HepG2 (cell line): ENCODE data around the gene PLA2R1. TPM values are rescaled to one million over a fixed set of nuclear protein-coding genes. Genes with fewer than 3 reads are reported as not detected.

Source experiments
- ATF7-NPFF ChIP-seq: sonication (generic); formaldehyde crosslinking; IDR thresholded peaks from 2 replicates; pipeline ENCODE4 v1.8.1; 2023; ENCODE audit warnings: mild to moderate bottlenecking, low read depth, missing genetic modification reagents, moderate library complexity
- BATF2 ChIP-seq: sonication (generic); formaldehyde crosslinking; IDR thresholded peaks from 2 replicates; pipeline ENCODE4 v1.8.0; 2022; ENCODE audit warnings: mild to moderate bottlenecking, missing genetic modification reagents, moderate library complexity
- FOXA1 ChIP-seq, 2 experiments: fragments of 450-650 bp in 1 of 2; sonication (generic) in 1 of 2; formaldehyde crosslinking in 1 of 2; IDR thresholded peaks; 2 replicates each; pipeline versions ENCODE4 v1.4.0 to v1.6.1; 2016 to 2020; ENCODE audit warnings: missing genetic modification reagents in 1 of 2
- HMG20A ChIP-seq: IDR thresholded peaks from 2 replicates; pipeline ENCODE4 v1.6.1; 2016; ENCODE audit warnings: borderline replicate concordance
- HNF4G ChIP-seq, 2 experiments: sonication (generic) in 1 of 2; formaldehyde crosslinking in 1 of 2; IDR thresholded peaks; 2 replicates each; pipeline versions ENCODE4 v1.4.0 to v1.6.1; 2011 to 2020; ENCODE audit warnings: borderline replicate concordance in 2 of 2, low read depth in 2 of 2, mild to moderate bottlenecking in 2 of 2, low read length in 1 of 2, missing genetic modification reagents in 1 of 2, moderate library complexity in 1 of 2
- KDM2A ChIP-seq: sonication (generic); formaldehyde crosslinking; IDR thresholded peaks from 2 replicates; pipeline ENCODE4 v1.4.0; 2020; ENCODE audit warnings: low read depth, missing genetic modification reagents, borderline replicate concordance
- KDM5A ChIP-seq: fragments of 200-600 bp; sonication (generic); IDR thresholded peaks from 2 replicates; pipeline ENCODE4 v1.7.0; 2018; ENCODE audit warnings: antibody characterized with exemption, mild to moderate bottlenecking, low read length, borderline replicate concordance
- KLF11 ChIP-seq: IDR thresholded peaks from 2 replicates; pipeline ENCODE4 v1.6.1; 2016; ENCODE audit warnings: missing compliant biosample characterization
- SPEN ChIP-seq: sonication (generic); formaldehyde crosslinking; IDR thresholded peaks from 2 replicates; pipeline ENCODE4 v1.5.1; 2020; ENCODE audit warnings: low read depth, mild to moderate bottlenecking, missing genetic modification reagents
- TEF ChIP-seq: sonication (generic); formaldehyde crosslinking; IDR thresholded peaks from 2 replicates; pipeline ENCODE4 v1.5.0; 2020; ENCODE audit warnings: missing genetic modification reagents
- TIGD3 ChIP-seq: sonication (generic); formaldehyde crosslinking; IDR thresholded peaks from 2 replicates; pipeline ENCODE4 v1.5.1; 2020; ENCODE audit warnings: mild to moderate bottlenecking, missing genetic modification reagents, borderline replicate concordance
- ZNF253 ChIP-seq: sonication (generic); formaldehyde crosslinking; IDR thresholded peaks from 2 replicates; pipeline ENCODE4 v1.8.0; 2022; ENCODE audit warnings: mild to moderate bottlenecking, missing genetic modification reagents, borderline replicate concordance
- ZNF335 ChIP-seq: sonication (generic); formaldehyde crosslinking; IDR thresholded peaks from 2 replicates; pipeline ENCODE4 v1.4.0; 2020; ENCODE audit warnings: missing genetic modification reagents
- ZNF33A ChIP-seq: sonication (generic); formaldehyde crosslinking; IDR thresholded peaks from 2 replicates; pipeline ENCODE4 v1.5.1; 2020; ENCODE audit warnings: missing genetic modification reagents, mild to moderate bottlenecking, moderate library complexity, borderline replicate concordance
- ZNF350 ChIP-seq: sonication (generic); formaldehyde crosslinking; IDR thresholded peaks from 2 replicates; pipeline ENCODE4 v1.4.0; 2020; ENCODE audit warnings: mild to moderate bottlenecking, low read depth, missing genetic modification reagents, borderline replicate concordance
- ZNF441 ChIP-seq: sonication (generic); formaldehyde crosslinking; IDR thresholded peaks from 2 replicates; pipeline ENCODE4 v1.7.0; 2021; ENCODE audit warnings: missing genetic modification reagents, borderline replicate concordance
- ZNF616 ChIP-seq: sonication (generic); formaldehyde crosslinking; IDR thresholded peaks from 2 replicates; pipeline ENCODE4 v1.5.0; 2020; ENCODE audit warnings: low read depth, mild to moderate bottlenecking, missing genetic modification reagents
- ZNF7 ChIP-seq: IDR thresholded peaks from 2 replicates; pipeline ENCODE4 v1.6.1; 2016; ENCODE audit warnings: missing biosample characterization, missing genetic modification reagents
- ZNF75D ChIP-seq: sonication (generic); formaldehyde crosslinking; IDR thresholded peaks from 2 replicates; pipeline ENCODE4 v1.8.1; 2023; ENCODE audit warnings: missing genetic modification reagents, mild to moderate bottlenecking, borderline replicate concordance
- ZNF792 ChIP-seq: IDR thresholded peaks from 2 replicates; pipeline ENCODE4 v1.6.1; 2016
- ZNF816 ChIP-seq: sonication (generic); formaldehyde crosslinking; IDR thresholded peaks from 2 replicates; pipeline ENCODE4 v1.8.0; 2022; ENCODE audit warnings: missing genetic modification reagents, mild to moderate bottlenecking, borderline replicate concordance
- polyA plus RNA-seq, 8 experiments: library from polyadenylated mRNA; depleted of rRNA in 3 of 8; stranded (reverse) in 7 of 8; unstranded in 1 of 8; fragments of >200 nt; fragmentation: Illumina TruSeq in 4 of 8; extraction: Trizol in 4 of 8; gene quantifications; 2 replicates each; pipeline versions ENCODE4 v1.2.1 to v1.2.3, GENCODE V29; 2011 to 2016; ENCODE audit warnings: low read depth in 4 of 8, missing spikeins in 1 of 8, mixed read lengths in 1 of 8; ENCODE audit not compliant: insufficient read depth in 1 of 8
- total RNA-seq, 5 experiments: library from RNA; depleted of rRNA; stranded (reverse); fragments of >200 nt; fragmentation: Illumina TruSeq; extraction: Trizol; gene quantifications; 2 replicates each; pipeline ENCODE4 v1.2.3, GENCODE V29; 2016; ENCODE audit warnings: low read depth in 1 of 5
- TF ChIP-seq, protein P1 (sequence below): sonication (generic); formaldehyde crosslinking; IDR thresholded peaks from 2 replicates; pipeline ENCODE4 v1.4.0; 2020; ENCODE audit warnings: missing genetic modification reagents

PLA2R1 gene
- total and polyA plus RNA-seq, 2 of the 13 experiments (the other 11 are each of a cell fraction or from before 2014, with no cell fraction given): not detected

GRCh38 chr2:159921752-159922404 lies 140.5 kb downstream of the PLA2R1 start (continued):
- TF ChIP-seq KLF11 (no peak), ZNF350 (peak; percentile 61; the same call in 1 of the 2 replicates), ZNF792 (0 out of 2 replicates have a peak, but pooled peaks have one; percentile 52), TEF (no peak), HMG20A (CRISPR knock-in tag) (no peak), KDM2A (CRISPR knock-in tag) (peak; percentile 86; the same call in 1 of the 2 replicates), SPEN (CRISPR knock-in tag) (no peak), ZNF7 (CRISPR knock-in tag) (no peak), TIGD3 (CRISPR knock-in tag) (no peak), ZNF441 (CRISPR knock-in tag) (no peak), ZNF75D (CRISPR knock-in tag) (no peak), ZNF335 (CRISPR knock-in tag) (peak; percentile 54; the same call in 1 of the 2 replicates), ZNF253 (CRISPR knock-in tag) (no peak), ZNF616 (CRISPR knock-in tag) (no peak), HNF4G (IDR thresholded peaks at IDR 0.05; ENCODE audit: borderline replicate concordance, low read depth, low read length) (no peak), HNF4G (CRISPR knock-in tag; IDR thresholded peaks at IDR 0.05; ENCODE audit: borderline replicate concordance, low read depth) (no peak), KDM5A (no peak), BATF2 (no peak), FOXA1 (IDR thresholded peaks at IDR 0.05) (no peak), FOXA1 (CRISPR knock-in tag; IDR thresholded peaks at IDR 0.05) (no peak), ZNF816 (no peak), ATF7-NPFF (no peak), ZNF33A (CRISPR knock-in tag) (no peak)
- TF ChIP-seq, protein P1, sequence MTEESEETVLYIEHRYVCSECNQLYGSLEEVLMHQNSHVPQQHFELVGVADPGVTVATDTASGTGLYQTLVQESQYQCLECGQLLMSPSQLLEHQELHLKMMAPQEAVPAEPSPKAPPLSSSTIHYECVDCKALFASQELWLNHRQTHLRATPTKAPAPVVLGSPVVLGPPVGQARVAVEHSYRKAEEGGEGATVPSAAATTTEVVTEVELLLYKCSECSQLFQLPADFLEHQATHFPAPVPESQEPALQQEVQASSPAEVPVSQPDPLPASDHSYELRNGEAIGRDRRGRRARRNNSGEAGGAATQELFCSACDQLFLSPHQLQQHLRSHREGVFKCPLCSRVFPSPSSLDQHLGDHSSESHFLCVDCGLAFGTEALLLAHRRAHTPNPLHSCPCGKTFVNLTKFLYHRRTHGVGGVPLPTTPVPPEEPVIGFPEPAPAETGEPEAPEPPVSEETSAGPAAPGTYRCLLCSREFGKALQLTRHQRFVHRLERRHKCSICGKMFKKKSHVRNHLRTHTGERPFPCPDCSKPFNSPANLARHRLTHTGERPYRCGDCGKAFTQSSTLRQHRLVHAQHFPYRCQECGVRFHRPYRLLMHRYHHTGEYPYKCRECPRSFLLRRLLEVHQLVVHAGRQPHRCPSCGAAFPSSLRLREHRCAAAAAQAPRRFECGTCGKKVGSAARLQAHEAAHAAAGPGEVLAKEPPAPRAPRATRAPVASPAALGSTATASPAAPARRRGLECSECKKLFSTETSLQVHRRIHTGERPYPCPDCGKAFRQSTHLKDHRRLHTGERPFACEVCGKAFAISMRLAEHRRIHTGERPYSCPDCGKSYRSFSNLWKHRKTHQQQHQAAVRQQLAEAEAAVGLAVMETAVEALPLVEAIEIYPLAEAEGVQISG (CRISPR knock-in tag): peak; percentile 60; the same call in 1 of the 2 replicates
